Stimulated activated CD8-positive, alpha-beta memory T cell treated with anti-CD3 and anti-CD28 coated beads, Interleukin-12 subunit alpha, Interleukin-12 subunit beta, amount 100 ng/mL, for 4 hours (primary cell): ENCODE data around the gene AARS1.
"Not testable (repeated sequence)": the region's sequence is repeated elsewhere in the genome, so short reads cannot be mapped to it uniquely, and the experiment has no call there.

Experiments
- DNase-seq: peaks from one replicate; pipeline ENCODE4 v3.0.0-alpha.2; 2020; ENCODE audit warnings: low read depth

Gene AARS1

GRCh38 chr16:70289229-70290094, at the start of gene AARS1:
Gene AARS1, minus strand, starts transcription at chr16:70289506. Its CDS starts 6,743 bp downstream, at chr16:70282763.
- peak; percentile 87 for DNase-seq

- no peak for DNase-seq
Observed at GRCh38 chr16:70337814-70338213, 48.5 kb upstream of the AARS1 start.

GRCh38 chr16:70332728-70333127, 43.4 kb upstream of the AARS1 start:
- DNase-seq: not testable (repeated sequence)

GRCh38 chr16:70331588-70332358, 42.5 kb upstream of the AARS1 start:
- no peak for DNase-seq

- DNase-seq: no peak
Observed at GRCh38 chr16:70331091-70331490, 41.8 kb upstream of the AARS1 start.

GRCh38 chr16:70324998-70325747, 35.9 kb upstream of the AARS1 start:
- DNase-seq: no peak

- no peak for DNase-seq
Observed at GRCh38 chr16:70320121-70320520, 30.8 kb upstream of the AARS1 start.

- not testable (repeated sequence) for DNase-seq
Observed at GRCh38 chr16:70307726-70308125, 18.4 kb upstream of the AARS1 start.

GRCh38 chr16:70306880-70307279, 17.6 kb upstream of the AARS1 start:
- no peak for DNase-seq

GRCh38 chr16:70304892-70305448, 15.7 kb upstream of the AARS1 start:
- no peak for DNase-seq

GRCh38 chr16:70302745-70303144, 13.4 kb upstream of the AARS1 start:
- no peak for DNase-seq

- DNase-seq: no peak
Observed at GRCh38 chr16:70301121-70301520, 11.8 kb upstream of the AARS1 start.

GRCh38 chr16:70298988-70299938, 10.0 kb upstream of the AARS1 start, which contains the start of gene DDX19B:
Gene DDX19B, plus strand, starts transcription at chr16:70299186. Its CDS starts 112 bp downstream, at chr16:70299298.
- DNase-seq: peak; percentile 32

GRCh38 chr16:70295634-70296033, 6.3 kb upstream of the AARS1 start:
- DNase-seq: no peak

- DNase-seq: no peak
Observed at GRCh38 chr16:70294385-70295025, 5.2 kb upstream of the AARS1 start.

GRCh38 chr16:70292148-70292547, 2.8 kb upstream of the AARS1 start:
- DNase-seq: not testable (repeated sequence)

- DNase-seq: no peak
Observed at GRCh38 chr16:70290949-70291519, 1.7 kb upstream of the AARS1 start.

GRCh38 chr16:70287304-70287971, 1.9 kb downstream of the AARS1 start:
- not testable (repeated sequence) for DNase-seq

GRCh38 chr16:70276392-70276791, 12.9 kb downstream of the AARS1 start:
- no peak for DNase-seq
